Measurements from ENCODE around the gene IL2RA. TPM values are rescaled to one million over a fixed set of nuclear protein-coding genes. Genes with fewer than 3 reads are reported as not detected.

Gene IL2RA
- total RNA-seq, 1 experiment from 2014 or later: 0.59 TPM

GRCh38 chr10:6070660-6071059 lies 8.5 kb upstream of the IL2RA start:
- Histone ChIP-seq H3K79me2 (ENCODE audit: insufficient read depth, low read length) (no peaks in the 10 kb centered on the region), H3K27me3 (ENCODE audit: insufficient read depth, low read length) (peaks cover 36% of the 10 kb centered on the region), H3K9ac (ENCODE audit: low read length) (no peak overlapping the region), H3K9me2 (ENCODE audit: insufficient read depth) (no peaks in the 10 kb centered on the region), H3K4me1 (ENCODE audit: control insufficient read depth in 1 of 2, insufficient read depth in 2 of 2, low read length in 2 of 2) (no peaks in the 10 kb centered on the region), H3K36me3 (ENCODE audit: control insufficient read depth in 1 of 2, insufficient read depth in 2 of 2, low read length in 2 of 2) (no peaks in the 10 kb centered on the region), H3K4me3 (replicated peaks in 1 of 2; ENCODE audit: low read depth in 1 of 2, low read length in 2 of 2) (no peak overlapping the region), H2AFZ (ENCODE audit: low read depth, low read length, poor library complexity, severe bottlenecking) (no peak overlapping the region), H3K9me3 (ENCODE audit: control insufficient read depth in 1 of 2, insufficient read depth in 1 of 2, low read depth in 1 of 2, low read length in 2 of 2) (no peaks in the 10 kb centered on the region), H3K4me2 (ENCODE audit: low read length) (no peak overlapping the region), H3K27ac (ENCODE audit: low read depth, low read length) (no peak overlapping the region), H4K20me1 (ENCODE audit: insufficient read depth) (no peaks in the 10 kb centered on the region)
- TF ChIP-seq EGR1 (IDR thresholded peaks at IDR 0.05; ENCODE audit: low read depth): no peak
- no peak for TF ChIP-seq JUND (IDR thresholded peaks at IDR 0.05)
- no peak for TF ChIP-seq POLR2A (IDR thresholded peaks at IDR 0.05; ENCODE audit: borderline replicate concordance, extremely low read depth, insufficient read depth, insufficient read length)
- TF ChIP-seq POLR2AphosphoS5 (IDR thresholded peaks at IDR 0.05; ENCODE audit: low read depth, low read length): no peak
- TF ChIP-seq ZBTB33 (IDR thresholded peaks at IDR 0.05; ENCODE audit: extremely low read depth, insufficient replicate concordance, low read length): no peak
- TF ChIP-seq SIN3A (IDR thresholded peaks at IDR 0.05; ENCODE audit: low read depth): no peak
- no peak for TF ChIP-seq CEBPB (IDR thresholded peaks at IDR 0.05; ENCODE audit: low read depth)
- TF ChIP-seq CTCF (IDR thresholded peaks at IDR 0.05 in 2 of 3, conservative IDR thresholded peaks at IDR 0.05 in 1 of 3; ENCODE audit: borderline replicate concordance in 1 of 3, insufficient read depth in 1 of 3, low read depth in 2 of 3, low read length in 2 of 3): no peak
- TF ChIP-seq ATF3 (IDR thresholded peaks at IDR 0.05): no peak
- no peak for TF ChIP-seq YY1 (IDR thresholded peaks at IDR 0.05; ENCODE audit: extremely low read depth, insufficient replicate concordance, low read depth, low read length)
- no peak for TF ChIP-seq SRF (IDR thresholded peaks at IDR 0.05; ENCODE audit: low read depth)
- TF ChIP-seq SP1 (IDR thresholded peaks at IDR 0.05; ENCODE audit: low read depth): no peak
- no peak for TF ChIP-seq EZH2phosphoT487 (IDR thresholded peaks at IDR 0.05; ENCODE audit: borderline replicate concordance)
- TF ChIP-seq TCF7L2 (IDR thresholded peaks at IDR 0.05; ENCODE audit: borderline replicate concordance, extremely low read depth, insufficient read depth, insufficient read length): no peak
- no peak for TF ChIP-seq CBX3 (IDR thresholded peaks at IDR 0.05; ENCODE audit: low read depth)
- TF ChIP-seq MAX (IDR thresholded peaks at IDR 0.05): no peak
- TF ChIP-seq RAD21 (IDR thresholded peaks at IDR 0.05; ENCODE audit: low read depth): no peak
- no peak for TF ChIP-seq ZNF274 (IDR thresholded peaks at IDR 0.05; ENCODE audit: low read depth, low read length)
- ATAC-seq: no peak
- no TSS peak for BruUV-seq (replicated peaks)
- intact Hi-C loops (cut with micrococcal nuclease): no loop called here
- POLR2A ChIA-PET: no interaction called here
- DNase-seq (ENCODE audit: low read depth, low spot score): no peak
- RAD21 ChIA-PET (ENCODE audit: low non-redundant PET in 1 of 2, low total read pairs in 2 of 2, uncharacterized antibody in 2 of 2, unreplicated experiment in 2 of 2): no interaction called here
- CTCF ChIA-PET: no interaction called here

All from HCT116 (cell line).